BJ (cell line): Measurements from ENCODE around the gene FHAD1. TPM values are rescaled to one million over a fixed set of nuclear protein-coding genes. Genes with fewer than 3 reads are reported as not detected.
A peak's percentile ranks its signal among the peaks of the same experiment; 100 is the strongest.

Source experiments
- CTCF ChIA-PET: fragments of 350-600 bp; formaldehyde crosslinking; extraction: SDS; loops from one replicate; lab custom pipeline; 2021; ENCODE audit warnings: antibody characterized with exemption, inconsistent platforms; lab: Yijun Ruan, JAX
- POLR2A ChIA-PET: fragments of 300-600 bp; sonication (Branson Sonifier 250); formaldehyde crosslinking; extraction: SDS; loops from one replicate; lab custom pipeline; 2021; ENCODE audit warnings: antibody characterized with exemption; lab: Charles Lee
- DNase-seq: peaks from one replicate; pipeline ENCODE4 v3.0.0-alpha.2; 2011; ENCODE audit warnings: low read depth
- H3K27me3 ChIP-seq: 2 replicates; pipeline ENCODE4 v1.6.0; 2011; ENCODE audit warnings: low read length; ENCODE audit not compliant: control insufficient read depth, insufficient read depth
- H3K36me3 ChIP-seq: 2 replicates; pipeline ENCODE4 v1.5.1; 2011; ENCODE audit warnings: low read length; ENCODE audit not compliant: control insufficient read depth, insufficient read depth
- H3K4me3 ChIP-seq: 2 replicates; pipeline ENCODE4 v1.5.1; 2011; ENCODE audit warnings: low read depth, mild to moderate bottlenecking, control low read depth, low read length
- polyA plus RNA-seq: library from polyadenylated mRNA; depleted of rRNA; stranded (reverse); fragments of >200 nt; gene quantifications from 2 replicates; pipeline ENCODE4 v1.2.3, GENCODE V29; 2011
- TF ChIP-seq, protein P1 (sequence below): IDR thresholded peaks from 2 replicates; pipeline ENCODE4 v1.5.1; 2011; ENCODE audit warnings: low read depth, mild to moderate bottlenecking, control low read depth, inconsistent platforms, low read length, moderate library complexity; ENCODE audit not compliant: insufficient read depth

The FHAD1 gene
- polyA plus RNA-seq, 1 experiment, result not detected

DNA sequence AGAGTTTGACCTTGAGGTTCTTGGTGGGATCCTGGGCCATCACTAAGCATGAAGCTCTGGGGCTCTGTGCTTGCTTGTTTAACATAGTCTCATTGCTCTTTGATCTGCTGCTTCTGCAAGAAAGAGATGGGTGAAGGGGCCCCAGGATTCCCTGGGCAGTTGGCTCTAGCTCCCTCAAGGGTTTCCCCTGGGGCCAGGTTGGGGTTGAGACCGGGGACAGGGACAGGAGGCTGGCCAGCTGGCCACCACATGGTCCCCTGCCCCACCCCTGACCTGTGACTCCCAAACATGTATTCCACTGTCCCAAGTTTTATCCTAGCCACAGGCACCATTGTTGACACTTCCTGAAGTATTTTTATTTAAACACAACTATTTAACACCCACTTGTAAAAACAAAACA, 69.5 kb downstream of the FHAD1 start:
- Histone ChIP-seq H3K4me3 (no peak overlapping the region), H3K36me3 (no peaks in the 10 kb centered on the region), H3K27me3 (peaks cover 4% of the 10 kb centered on the region)
- CTCF ChIA-PET, result interaction anchor here (0.7 to 2.1 kb wide), 6 partner anchors 9 to 115 kb away, joined by 3 to 15 read pairs (median 4); no protein-coding TSS in a partner anchor
- POLR2A ChIA-PET, result no interaction called here
- no peak for DNase-seq
- TF ChIP-seq, protein P1, sequence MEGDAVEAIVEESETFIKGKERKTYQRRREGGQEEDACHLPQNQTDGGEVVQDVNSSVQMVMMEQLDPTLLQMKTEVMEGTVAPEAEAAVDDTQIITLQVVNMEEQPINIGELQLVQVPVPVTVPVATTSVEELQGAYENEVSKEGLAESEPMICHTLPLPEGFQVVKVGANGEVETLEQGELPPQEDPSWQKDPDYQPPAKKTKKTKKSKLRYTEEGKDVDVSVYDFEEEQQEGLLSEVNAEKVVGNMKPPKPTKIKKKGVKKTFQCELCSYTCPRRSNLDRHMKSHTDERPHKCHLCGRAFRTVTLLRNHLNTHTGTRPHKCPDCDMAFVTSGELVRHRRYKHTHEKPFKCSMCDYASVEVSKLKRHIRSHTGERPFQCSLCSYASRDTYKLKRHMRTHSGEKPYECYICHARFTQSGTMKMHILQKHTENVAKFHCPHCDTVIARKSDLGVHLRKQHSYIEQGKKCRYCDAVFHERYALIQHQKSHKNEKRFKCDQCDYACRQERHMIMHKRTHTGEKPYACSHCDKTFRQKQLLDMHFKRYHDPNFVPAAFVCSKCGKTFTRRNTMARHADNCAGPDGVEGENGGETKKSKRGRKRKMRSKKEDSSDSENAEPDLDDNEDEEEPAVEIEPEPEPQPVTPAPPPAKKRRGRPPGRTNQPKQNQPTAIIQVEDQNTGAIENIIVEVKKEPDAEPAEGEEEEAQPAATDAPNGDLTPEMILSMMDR, result no peak

DNA sequence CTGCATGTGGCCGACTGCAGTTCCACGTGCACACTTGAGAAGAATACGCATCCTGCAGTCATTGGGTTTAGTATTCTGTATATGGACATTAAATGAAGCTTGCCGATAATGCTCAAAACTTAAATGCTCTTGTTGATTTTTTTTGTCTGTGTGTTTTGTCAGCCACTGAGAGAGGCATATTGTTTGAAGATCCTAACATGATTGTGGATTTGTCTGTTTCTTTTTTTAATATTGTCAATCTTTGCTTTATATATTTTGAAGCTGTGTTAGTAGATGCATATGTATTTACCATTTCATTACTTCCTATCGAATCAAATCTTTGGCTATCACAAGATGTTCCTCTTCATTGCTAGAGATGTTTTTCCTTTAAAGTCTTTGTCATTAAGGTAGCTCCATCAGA, 73.2 kb downstream of the FHAD1 start:
- TF ChIP-seq, protein P1, result no peak
- no peak overlapping the region for H3K4me3 ChIP-seq
- peaks cover 4% of the 10 kb centered on the region for H3K27me3 ChIP-seq
- ChIA-PET CTCF (interaction anchor here (0.6 to 7.2 kb wide), 4 partner anchors 12 to 110 kb away, joined by 3 to 242 read pairs (median 3); no protein-coding TSS in a partner anchor), POLR2A (no interaction called here)
- no peak for DNase-seq
- H3K36me3 ChIP-seq, result no peaks in the 10 kb centered on the region

DNA sequence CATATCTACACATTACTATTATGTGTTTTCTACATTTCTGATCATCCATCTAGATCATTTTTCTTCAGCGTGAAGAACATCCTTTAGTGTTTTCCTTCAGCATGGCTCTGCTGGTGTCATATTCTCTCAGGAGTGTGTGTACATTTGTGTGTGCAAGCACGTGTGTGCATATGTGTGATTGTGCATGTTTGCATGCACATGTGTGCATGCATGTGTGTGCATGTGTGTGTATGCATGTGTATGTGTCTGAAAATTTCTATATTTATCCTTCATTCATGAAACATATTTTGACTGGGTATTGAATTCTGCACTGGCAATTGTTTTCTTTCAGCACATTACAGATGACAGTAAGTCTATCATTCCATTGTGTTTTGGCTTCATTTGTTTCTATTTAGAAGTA, 74.6 kb downstream of the FHAD1 start:
- H3K4me3 ChIP-seq, result no peak overlapping the region
- CTCF ChIA-PET, result interaction anchor here (7.2 kb wide), 1 partner anchor 108 kb away, joined by 242 read pairs; no protein-coding TSS in a partner anchor
- POLR2A ChIA-PET, result no interaction called here
- TF ChIP-seq, protein P1, result no peak
- H3K36me3 ChIP-seq, result no peaks in the 10 kb centered on the region
- H3K27me3 ChIP-seq, result peaks cover 1% of the 10 kb centered on the region; the same call in 1 of the 2 replicates
- no peak for DNase-seq

GRCh38 chr1:15322648-15323350, 75.8 kb downstream of the FHAD1 start:
- ChIA-PET POLR2A (no interaction called here), CTCF (interaction anchor here (0.7 to 7.2 kb wide), 25 partner anchors 9 to 1044 kb away, joined by 3 to 242 read pairs (median 5); partner anchors contain the start of gene CTRC)
- TF ChIP-seq, protein P1, result no peak
- Histone ChIP-seq H3K27me3 (peaks cover 1% of the 10 kb centered on the region; the same call in 1 of the 2 replicates), H3K4me3 (no peak overlapping the region), H3K36me3 (no peaks in the 10 kb centered on the region)
- DNase-seq, result no peak

- H3K27me3 ChIP-seq, result peaks cover 1% of the 10 kb centered on the region; the same call in 1 of the 2 replicates
- ChIA-PET CTCF (interaction anchor here (0.5 to 7.2 kb wide), 29 partner anchors 9 to 1045 kb away, joined by 3 to 242 read pairs (median 5); partner anchors contain the start of gene CTRC), POLR2A (no interaction called here)
- TF ChIP-seq, protein P1, result peak; percentile 97
- H3K4me3 ChIP-seq, result no peak overlapping the region
- no peaks in the 10 kb centered on the region for H3K36me3 ChIP-seq
- no peak for DNase-seq
Measured at GRCh38 chr1:15323351-15323988, 76.4 kb downstream of the FHAD1 start.
